ENCODE data around the gene TEX22.

DNA sequence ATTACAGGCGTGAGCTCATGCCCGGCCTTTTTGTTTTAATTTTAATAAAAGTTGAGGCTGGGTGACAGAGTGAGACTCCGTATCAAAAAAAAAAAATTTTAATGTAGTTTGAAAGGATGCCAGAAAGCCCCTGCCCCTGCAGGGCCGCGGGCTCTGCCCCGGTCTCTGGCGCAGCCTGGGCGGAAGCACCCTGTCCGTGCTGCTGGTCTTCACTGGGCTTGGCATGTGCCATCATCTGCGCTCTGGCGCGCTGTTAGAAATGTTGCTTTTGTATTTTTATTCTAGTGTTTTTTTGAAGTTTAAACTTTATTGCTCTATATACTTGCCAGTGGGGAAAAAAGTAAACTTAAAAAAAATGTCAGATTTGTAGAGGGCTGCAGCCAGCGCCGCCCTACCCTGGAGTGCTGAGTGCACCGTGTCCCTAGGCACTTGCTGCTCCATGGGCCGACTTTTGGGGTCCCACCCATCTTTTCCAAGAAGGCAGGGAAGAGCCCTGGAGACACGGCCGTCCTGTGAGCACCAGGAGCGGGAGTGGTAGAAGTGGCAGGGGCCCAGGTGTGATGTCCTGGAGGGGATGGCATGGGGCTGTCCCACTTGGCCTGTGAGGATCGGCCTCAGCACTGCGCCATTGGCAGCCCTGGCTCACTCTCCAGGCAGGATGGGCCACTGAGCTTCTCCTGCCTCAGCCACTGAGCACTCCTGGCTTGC, 25.3 kb downstream of the TEX22 start:
- TF ChIP-seq, protein P1, sequence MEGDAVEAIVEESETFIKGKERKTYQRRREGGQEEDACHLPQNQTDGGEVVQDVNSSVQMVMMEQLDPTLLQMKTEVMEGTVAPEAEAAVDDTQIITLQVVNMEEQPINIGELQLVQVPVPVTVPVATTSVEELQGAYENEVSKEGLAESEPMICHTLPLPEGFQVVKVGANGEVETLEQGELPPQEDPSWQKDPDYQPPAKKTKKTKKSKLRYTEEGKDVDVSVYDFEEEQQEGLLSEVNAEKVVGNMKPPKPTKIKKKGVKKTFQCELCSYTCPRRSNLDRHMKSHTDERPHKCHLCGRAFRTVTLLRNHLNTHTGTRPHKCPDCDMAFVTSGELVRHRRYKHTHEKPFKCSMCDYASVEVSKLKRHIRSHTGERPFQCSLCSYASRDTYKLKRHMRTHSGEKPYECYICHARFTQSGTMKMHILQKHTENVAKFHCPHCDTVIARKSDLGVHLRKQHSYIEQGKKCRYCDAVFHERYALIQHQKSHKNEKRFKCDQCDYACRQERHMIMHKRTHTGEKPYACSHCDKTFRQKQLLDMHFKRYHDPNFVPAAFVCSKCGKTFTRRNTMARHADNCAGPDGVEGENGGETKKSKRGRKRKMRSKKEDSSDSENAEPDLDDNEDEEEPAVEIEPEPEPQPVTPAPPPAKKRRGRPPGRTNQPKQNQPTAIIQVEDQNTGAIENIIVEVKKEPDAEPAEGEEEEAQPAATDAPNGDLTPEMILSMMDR (conservative IDR thresholded peaks at IDR 0.05 in 1 of 2, IDR thresholded peaks at IDR 0.05 in 1 of 2; ENCODE audit: extremely low read depth in 1 of 2, insufficient read depth in 1 of 2, low read depth in 1 of 2, low read length in 2 of 2): no peak
- TF ChIP-seq EZH2 (IDR thresholded peaks at IDR 0.05; ENCODE audit: borderline replicate concordance, low read length): no peak

All from mammary epithelial cell (primary cell).